Glutamatergic neuron (in vitro differentiated cells): Measurements from ENCODE around the gene FITM1. TPM values are rescaled to one million over a fixed set of nuclear protein-coding genes. Genes with fewer than 3 reads are reported as not detected.
A peak's percentile ranks its signal among the peaks of the same experiment; 100 is the strongest.

Source experiments
- DNase-seq: peaks from one replicate; pipeline ENCODE4 v3.0.0; 2022
- H3K27ac Mint-ChIP-seq: one replicate; pipeline ENCODE4 v1.8.0; 2020; ENCODE audit warnings: mild to moderate bottlenecking, mixed read lengths, inconsistent platforms; ENCODE audit not compliant: unreplicated experiment
- H3K27me3 Mint-ChIP-seq: one replicate; pipeline ENCODE4 v1.8.0; 2020; ENCODE audit warnings: mild to moderate bottlenecking, moderate library complexity, mixed read lengths, inconsistent platforms; ENCODE audit not compliant: unreplicated experiment
- H3K36me3 Mint-ChIP-seq: one replicate; pipeline ENCODE4 v1.8.0; 2020; ENCODE audit warnings: mild to moderate bottlenecking, mixed read lengths, inconsistent platforms; ENCODE audit not compliant: unreplicated experiment
- H3K4me1 Mint-ChIP-seq: one replicate; pipeline ENCODE4 v1.8.0; 2020; ENCODE audit warnings: mild to moderate bottlenecking, low read depth, mixed read lengths, inconsistent platforms; ENCODE audit not compliant: unreplicated experiment
- H3K4me3 Mint-ChIP-seq: one replicate; pipeline ENCODE4 v1.8.0; 2020; ENCODE audit warnings: mild to moderate bottlenecking, mixed read lengths, inconsistent platforms; ENCODE audit not compliant: unreplicated experiment
- H3K9me3 Mint-ChIP-seq: one replicate; pipeline ENCODE4 v1.8.0; 2020; ENCODE audit warnings: mild to moderate bottlenecking, moderate library complexity, mixed read lengths, inconsistent platforms; ENCODE audit not compliant: unreplicated experiment
- total RNA-seq: library from RNA; stranded (reverse); fragmentation: NEBNext Ultra II Directional; extraction: Animal tissue kit (Norgen Biotek cat#: 25700); gene quantifications from one replicate; pipeline ENCODE4 v1.2.1, GENCODE V29; 2021; ENCODE audit not compliant: unreplicated experiment
- TF ChIP-seq, protein P1 (sequence below): fragments of 200-600 bp; sonication (generic); IDR thresholded peaks from one replicate; pipeline ENCODE4 v1.5.0; 2021; ENCODE audit not compliant: partially characterized antibody, unreplicated experiment

FITM1 gene
- total RNA-seq, 1 donor from 2014 or later: 0.66 TPM

GRCh38 chr14:24136684-24137528 lies 6.4 kb downstream of the FITM1 start:
- Mint-ChIP-seq H3K27me3 (peaks cover 15% of the 10 kb centered on the region), H3K9me3 (peaks cover 12% of the 10 kb centered on the region), H3K27ac (peak overlapping the region; percentile 33), H3K4me3 (peak overlapping the region; percentile 79), H3K36me3 (no peaks in the 10 kb centered on the region), H3K4me1 (peaks cover 23% of the 10 kb centered on the region)
- TF ChIP-seq, protein P1, sequence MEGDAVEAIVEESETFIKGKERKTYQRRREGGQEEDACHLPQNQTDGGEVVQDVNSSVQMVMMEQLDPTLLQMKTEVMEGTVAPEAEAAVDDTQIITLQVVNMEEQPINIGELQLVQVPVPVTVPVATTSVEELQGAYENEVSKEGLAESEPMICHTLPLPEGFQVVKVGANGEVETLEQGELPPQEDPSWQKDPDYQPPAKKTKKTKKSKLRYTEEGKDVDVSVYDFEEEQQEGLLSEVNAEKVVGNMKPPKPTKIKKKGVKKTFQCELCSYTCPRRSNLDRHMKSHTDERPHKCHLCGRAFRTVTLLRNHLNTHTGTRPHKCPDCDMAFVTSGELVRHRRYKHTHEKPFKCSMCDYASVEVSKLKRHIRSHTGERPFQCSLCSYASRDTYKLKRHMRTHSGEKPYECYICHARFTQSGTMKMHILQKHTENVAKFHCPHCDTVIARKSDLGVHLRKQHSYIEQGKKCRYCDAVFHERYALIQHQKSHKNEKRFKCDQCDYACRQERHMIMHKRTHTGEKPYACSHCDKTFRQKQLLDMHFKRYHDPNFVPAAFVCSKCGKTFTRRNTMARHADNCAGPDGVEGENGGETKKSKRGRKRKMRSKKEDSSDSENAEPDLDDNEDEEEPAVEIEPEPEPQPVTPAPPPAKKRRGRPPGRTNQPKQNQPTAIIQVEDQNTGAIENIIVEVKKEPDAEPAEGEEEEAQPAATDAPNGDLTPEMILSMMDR: no peak
- DNase-seq: no peak

GRCh38 chr14:24137529-24138395 lies 7.3 kb downstream of the FITM1 start:
- TF ChIP-seq, protein P1: no peak
- Mint-ChIP-seq H3K9me3 (peaks cover 13% of the 10 kb centered on the region), H3K4me3 (no peak overlapping the region), H3K27ac (no peak overlapping the region), H3K36me3 (no peaks in the 10 kb centered on the region), H3K4me1 (peaks cover 23% of the 10 kb centered on the region), H3K27me3 (peaks cover 15% of the 10 kb centered on the region)
- no peak for DNase-seq

- no peak overlapping the region for H3K4me3 Mint-ChIP-seq
- H3K36me3 Mint-ChIP-seq: no peaks in the 10 kb centered on the region
- H3K4me1 Mint-ChIP-seq: peaks cover 20% of the 10 kb centered on the region
- H3K27ac Mint-ChIP-seq: no peak overlapping the region
- peaks cover 13% of the 10 kb centered on the region for H3K9me3 Mint-ChIP-seq
- peaks cover 13% of the 10 kb centered on the region for H3K27me3 Mint-ChIP-seq
- no peak for DNase-seq
- TF ChIP-seq, protein P1: no peak
Observed at GRCh38 chr14:24138396-24139271, 8.2 kb downstream of the FITM1 start.

DNA sequence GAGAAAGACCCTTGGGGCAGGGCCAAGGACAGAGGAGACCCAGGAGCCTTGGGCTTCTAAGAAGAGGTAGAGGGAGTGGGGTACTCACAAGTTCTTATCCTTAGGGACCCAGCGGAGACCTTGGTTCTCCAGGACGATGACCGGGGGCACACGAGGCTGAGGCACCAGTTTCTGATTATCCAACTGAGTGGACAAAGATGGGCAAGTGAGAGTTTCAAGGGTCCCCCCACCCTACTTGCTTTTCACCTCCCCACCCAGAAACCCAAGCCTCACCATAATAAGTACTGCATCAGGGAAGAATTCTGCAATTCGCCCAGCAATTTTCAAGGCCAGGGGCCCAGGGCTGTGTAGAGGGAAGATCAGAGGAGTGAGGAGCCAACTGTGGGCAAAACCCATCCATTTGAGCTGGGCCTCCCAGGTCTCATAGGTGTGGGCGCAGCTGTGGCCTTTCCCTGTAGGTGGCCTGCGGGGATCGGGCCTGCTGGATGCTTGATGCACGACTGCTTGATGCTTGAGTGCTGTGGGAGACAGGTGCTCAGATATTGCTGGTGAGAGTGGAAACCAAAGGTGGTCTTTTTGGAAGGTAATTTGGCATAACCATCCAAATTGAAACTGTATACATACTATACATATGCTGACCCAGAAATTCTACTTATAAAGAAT lies 8.9 kb downstream of the FITM1 start:
- TF ChIP-seq, protein P1: no peak
- DNase-seq: no peak
- Mint-ChIP-seq H3K27me3 (peaks cover 13% of the 10 kb centered on the region), H3K9me3 (peaks cover 13% of the 10 kb centered on the region), H3K36me3 (no peaks in the 10 kb centered on the region), H3K4me3 (peak overlapping the region; percentile 77), H3K27ac (no peak overlapping the region), H3K4me1 (peaks cover 20% of the 10 kb centered on the region)
